Measurements from ENCODE around the gene ZNF227. TPM values are rescaled to one million over a fixed set of nuclear protein-coding genes. Genes with fewer than 3 reads are reported as not detected.
A peak's percentile ranks its signal among the peaks of the same experiment; 100 is the strongest.

Gene ZNF227
- polyA plus RNA-seq, 3 donors = 2.6 to 4.9 (median 3.8) TPM

- H3K36me3 Mint-ChIP-seq = peaks cover 55 to 62% of the 10 kb centered on the region in 2 donors
- H3K4me3 ChIP-seq (replicated peaks in 1 of 3; ENCODE audit: low read depth in 2 of 3, low read length in 3 of 3) = peak overlapping the region in 1 of 3 experiments; percentile 36
- H3K9me3 Mint-ChIP-seq = peaks cover 58 to 96% (median 85%) of the 10 kb centered on the region in 7 donors
- 100% methylated on average over 1 of the region's 3 CpGs for WGBS (ENCODE audit: insufficient coverage)
- no peak overlapping the region for H2AFZ ChIP-seq (ENCODE audit: insufficient read depth, low read depth, low read length, poor library complexity, severe bottlenecking)
- no peak overlapping the region for H3K27ac ChIP-seq (ENCODE audit: low read depth in 1 of 2, low read length in 2 of 2)
- no peaks in the 10 kb centered on the region for H3K4me1 ChIP-seq (ENCODE audit: control insufficient read depth in 1 of 2, insufficient read depth in 2 of 2, low read length in 2 of 2)
- intact Hi-C loops (cut with micrococcal nuclease) = no loop called here
- no peak overlapping the region for H3K4me2 ChIP-seq (replicated peaks; ENCODE audit: extremely low read depth, low read length, poor library complexity, severe bottlenecking)
- H3K79me2 ChIP-seq (ENCODE audit: insufficient read depth, low read length) = no peaks in the 10 kb centered on the region
- no peak overlapping the region for H3K4me3 Mint-ChIP-seq
- H4K20me1 ChIP-seq (ENCODE audit: insufficient read depth, low read length) = no peaks in the 10 kb centered on the region
- H3K27ac Mint-ChIP-seq = no peak overlapping the region
- H3K4me1 Mint-ChIP-seq = no peaks in the 10 kb centered on the region
- H3K9me3 ChIP-seq (replicated peaks in 1 of 2; ENCODE audit: control insufficient read depth in 1 of 2, insufficient read depth in 1 of 2, low read length in 2 of 2) = peaks cover 49 to 98% of the 10 kb centered on the region in 2 donors
- no peak for DNase-seq
- TF ChIP-seq CTCF (IDR thresholded peaks at IDR 0.05) = no peak
- H3K36me3 ChIP-seq (replicated peaks in 1 of 2; ENCODE audit: control insufficient read depth in 1 of 2, insufficient read depth in 2 of 2, low read length in 2 of 2) = peaks cover 47 to 56% of the 10 kb centered on the region in 2 donors
- H3K27me3 ChIP-seq (ENCODE audit: control insufficient read depth in 2 of 2, insufficient read depth in 2 of 2, low read length in 2 of 2) = no peaks in the 10 kb centered on the region
- H3K9ac ChIP-seq (ENCODE audit: insufficient read depth, low read length, poor library complexity, severe bottlenecking) = no peak overlapping the region
- peaks cover 0 to 3% (median 3%) of the 10 kb centered on the region in 3 donors for H3K27me3 Mint-ChIP-seq (ENCODE audit: low read depth in 3 of 3)
Observed at GRCh38 chr19:44176590-44176989, 35.7 kb upstream of the ZNF227 start.

DNA sequence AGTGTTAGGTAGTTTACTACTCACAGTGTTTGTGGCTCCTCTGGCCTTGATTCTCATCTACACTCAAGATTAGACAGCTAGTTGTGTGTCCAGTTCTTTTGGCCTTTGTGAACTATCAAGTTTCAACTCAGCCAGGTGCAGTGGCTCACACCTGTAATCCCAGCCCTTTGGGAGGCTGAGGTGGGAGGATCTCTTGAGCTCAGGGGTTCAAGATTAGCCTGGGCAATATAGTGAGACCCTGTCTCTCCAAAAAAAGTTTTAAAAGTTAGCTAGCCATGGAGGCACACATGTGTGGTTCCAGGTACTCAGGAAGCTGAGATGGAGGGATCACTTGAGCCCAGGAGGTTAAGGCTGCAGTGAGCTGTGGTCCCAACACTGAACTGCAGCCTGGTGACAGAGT lies 31.4 kb upstream of the ZNF227 start:
- H3K36me3 ChIP-seq (replicated peaks in 1 of 2; ENCODE audit: control insufficient read depth in 1 of 2, insufficient read depth in 2 of 2, low read length in 2 of 2) = peaks cover 5 to 13% of the 10 kb centered on the region in 2 donors
- no peaks in the 10 kb centered on the region for H3K79me2 ChIP-seq (ENCODE audit: insufficient read depth, low read length)
- H3K27ac ChIP-seq (ENCODE audit: low read depth in 1 of 2, low read length in 2 of 2) = no peak overlapping the region
- H2AFZ ChIP-seq (ENCODE audit: insufficient read depth, low read depth, low read length, poor library complexity, severe bottlenecking) = no peak overlapping the region
- peaks cover 0 to 3% (median 1%) of the 10 kb centered on the region in 3 donors for H3K27me3 Mint-ChIP-seq (ENCODE audit: low read depth in 3 of 3)
- no peak for DNase-seq
- no peaks in the 10 kb centered on the region for H4K20me1 ChIP-seq (ENCODE audit: insufficient read depth, low read length)
- no peaks in the 10 kb centered on the region for H3K4me1 Mint-ChIP-seq
- H3K9ac ChIP-seq (ENCODE audit: insufficient read depth, low read length, poor library complexity, severe bottlenecking) = no peak overlapping the region
- H3K36me3 Mint-ChIP-seq = peaks cover 11 to 18% of the 10 kb centered on the region in 2 donors
- no peaks in the 10 kb centered on the region for H3K27me3 ChIP-seq (ENCODE audit: control insufficient read depth in 2 of 2, insufficient read depth in 2 of 2, low read length in 2 of 2)
- no peak overlapping the region for H3K27ac Mint-ChIP-seq
- no peak overlapping the region for H3K4me3 Mint-ChIP-seq
- no peak overlapping the region for H3K4me3 ChIP-seq (replicated peaks in 1 of 3; ENCODE audit: low read depth in 2 of 3, low read length in 3 of 3)
- no peak overlapping the region for H3K4me2 ChIP-seq (replicated peaks; ENCODE audit: extremely low read depth, low read length, poor library complexity, severe bottlenecking)
- peaks cover 34 to 88% (median 67%) of the 10 kb centered on the region in 7 donors for H3K9me3 Mint-ChIP-seq
- intact Hi-C loops (cut with micrococcal nuclease) = no loop called here
- H3K4me1 ChIP-seq (ENCODE audit: control insufficient read depth in 1 of 2, insufficient read depth in 2 of 2, low read length in 2 of 2) = no peaks in the 10 kb centered on the region
- TF ChIP-seq CTCF (IDR thresholded peaks at IDR 0.05) = no peak
- H3K9me3 ChIP-seq (replicated peaks in 1 of 2; ENCODE audit: control insufficient read depth in 1 of 2, insufficient read depth in 1 of 2, low read length in 2 of 2) = peaks cover 47 to 88% of the 10 kb centered on the region in 2 donors
